ENCODE results near the gene PTGIS.

GRCh38 chr20:49560186-49560585, 7.8 kb downstream of the PTGIS start:
- TF ChIP-seq CTCF (conservative IDR thresholded peaks at IDR 0.05): no peak
- TF ChIP-seq ZFX (IDR thresholded peaks at IDR 0.05): no peak

All from C4-2B (cell line).